Activated CD8-positive, alpha-beta T cell treated with anti-CD3 and anti-CD28 coated beads, Interleukin-2, amount 10 ng/mL, durations not matched to agents 7 days and 5 days (primary cell): ENCODE measurements around the gene SLC26A9. TPM values are rescaled to one million over a fixed set of nuclear protein-coding genes. Genes with fewer than 3 reads are reported as not detected.

Experiments
- ATAC-seq: fragments of 150-1000 bp; cut with Tn5 transposase; one replicate; pipeline ENCODE4 v1.10.0; 2021; ENCODE audit warnings: moderate library complexity
- CTCF ChIA-PET: fragments of 350-600 bp; sonication (Branson Sonifier 250); formaldehyde crosslinking; loops from one replicate; lab custom pipeline; 2021; ENCODE audit warnings: antibody characterized with exemption; lab: Charles Lee
- POLR2A ChIA-PET: fragments of 350-600 bp; sonication (Branson Sonifier 250); formaldehyde crosslinking; loops from one replicate; lab custom pipeline; 2021; ENCODE audit warnings: antibody characterized with exemption; lab: Charles Lee
- DNase-seq: peaks from one replicate; pipeline ENCODE4 v3.0.0-alpha.2; 2020
- H3K27ac Mint-ChIP-seq: one replicate; pipeline ENCODE4 v1.8.0; 2021; ENCODE audit warnings: mild to moderate bottlenecking, mixed read lengths
- H3K27me3 Mint-ChIP-seq: one replicate; pipeline ENCODE4 v1.8.0; 2021; ENCODE audit warnings: low read depth, mixed read lengths
- H3K36me3 Mint-ChIP-seq: one replicate; pipeline ENCODE4 v1.8.0; 2021; ENCODE audit warnings: low read depth, mixed read lengths
- H3K4me1 Mint-ChIP-seq: one replicate; pipeline ENCODE4 v1.8.0; 2021; ENCODE audit warnings: low read depth, mixed read lengths
- H3K4me3 Mint-ChIP-seq: one replicate; pipeline ENCODE4 v1.8.0; 2021; ENCODE audit warnings: mild to moderate bottlenecking, mixed read lengths
- H3K9me3 Mint-ChIP-seq: one replicate; pipeline ENCODE4 v1.8.0; 2022; ENCODE audit warnings: mixed read lengths; ENCODE audit not compliant: insufficient read depth
- total RNA-seq, 2 experiments: library from RNA; stranded (reverse); gene quantifications; one replicate each; pipeline ENCODE4 v1.2.3, GENCODE V29; 2021

The SLC26A9 gene
- total RNA-seq, 2 experiments from 2014 or later, result not detected

DNA sequence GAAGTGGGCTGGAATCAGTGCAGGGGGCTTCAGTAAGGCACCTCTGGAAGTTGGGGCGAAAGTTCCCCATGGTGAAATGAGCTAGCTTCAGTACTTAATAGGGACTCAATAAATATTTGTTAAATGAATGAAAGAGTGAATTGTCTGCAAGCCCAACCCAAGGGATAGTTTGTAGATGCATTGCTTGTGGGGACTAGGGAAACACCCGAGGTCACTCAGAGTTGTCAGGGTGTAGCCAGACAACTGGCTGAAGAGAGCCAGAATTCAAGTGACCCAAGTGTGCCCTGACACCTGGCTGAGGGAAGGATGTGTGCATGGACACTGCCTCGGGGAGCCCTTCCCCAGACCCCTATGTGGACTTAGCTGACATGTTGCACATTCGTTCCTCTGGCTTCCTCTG lies 1.3 kb upstream of the SLC26A9 start:
- POLR2A ChIA-PET, result no interaction called here
- ATAC-seq, result no peak
- H3K9me3 Mint-ChIP-seq, result no peaks in the 10 kb centered on the region
- H3K4me1 Mint-ChIP-seq, result no peaks in the 10 kb centered on the region
- H3K36me3 Mint-ChIP-seq, result no peaks in the 10 kb centered on the region
- no peak overlapping the region for H3K4me3 Mint-ChIP-seq
- DNase-seq, result no peak
- H3K27ac Mint-ChIP-seq, result no peak overlapping the region
- H3K27me3 Mint-ChIP-seq, result peaks cover 19% of the 10 kb centered on the region
- CTCF ChIA-PET, result interaction anchor here (2.2 kb wide), 1 partner anchor 33 kb away, joined by 11 read pairs; no protein-coding TSS in a partner anchor

DNA sequence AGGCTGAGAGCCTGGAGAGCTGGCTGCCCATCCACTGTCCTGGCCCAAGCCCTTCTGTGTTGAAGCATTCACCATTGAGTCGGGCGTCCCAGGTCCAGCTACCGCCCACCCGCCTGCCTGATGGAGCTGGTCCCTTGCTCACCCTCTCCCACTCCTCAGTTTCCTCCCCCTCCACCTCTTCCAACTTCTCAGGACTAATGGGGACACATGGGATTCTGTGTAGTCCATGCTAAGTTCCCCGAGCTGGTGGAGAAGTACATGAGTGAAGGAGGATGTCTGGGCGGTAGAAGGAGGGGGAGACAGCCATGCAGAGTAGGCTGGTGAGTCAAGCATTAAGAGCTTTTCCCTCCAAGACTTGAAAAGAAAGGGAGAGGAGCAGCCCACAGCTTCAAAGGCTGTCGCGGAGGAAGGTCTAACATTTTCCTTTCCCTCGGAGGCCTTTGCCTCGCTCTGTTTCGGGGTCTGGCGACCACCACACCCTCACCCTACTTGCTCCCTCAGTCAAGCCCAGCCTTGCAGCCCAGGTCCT lies 561 bp downstream of the SLC26A9 start:
- Mint-ChIP-seq H3K9me3 (no peaks in the 10 kb centered on the region), H3K36me3 (no peaks in the 10 kb centered on the region), H3K4me3 (no peak overlapping the region), H3K4me1 (no peaks in the 10 kb centered on the region), H3K27me3 (peaks cover 28% of the 10 kb centered on the region), H3K27ac (no peak overlapping the region)
- ATAC-seq, result no peak
- ChIA-PET POLR2A (no interaction called here), CTCF (interaction anchor here (1.0 kb wide), 1 partner anchor 151 kb away, joined by 3 read pairs; no protein-coding TSS in a partner anchor)
- DNase-seq, result no peak

DNA sequence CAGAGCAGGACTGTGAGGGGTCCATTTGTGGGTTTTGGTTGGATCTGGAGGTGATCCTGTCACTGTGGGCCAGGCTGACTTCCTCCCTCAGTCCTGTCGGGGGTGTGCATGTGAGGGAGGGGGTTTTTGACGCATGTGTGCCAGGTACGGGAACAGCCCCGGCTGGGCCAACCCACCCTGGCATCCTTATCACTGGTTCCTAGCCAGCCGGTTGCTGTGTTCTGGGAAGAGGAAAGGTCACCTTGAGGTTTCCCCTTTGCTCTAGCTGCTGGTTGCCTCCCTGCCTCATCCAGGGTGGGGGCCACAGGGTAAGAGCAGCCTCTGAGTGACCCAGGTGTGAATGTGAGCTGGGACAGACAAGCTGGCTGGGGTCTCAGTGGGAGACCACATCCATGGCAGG lies 2.5 kb downstream of the SLC26A9 start:
- Mint-ChIP-seq H3K36me3 (no peaks in the 10 kb centered on the region), H3K27me3 (peaks cover 26% of the 10 kb centered on the region), H3K9me3 (no peaks in the 10 kb centered on the region), H3K4me1 (no peaks in the 10 kb centered on the region), H3K4me3 (no peak overlapping the region), H3K27ac (no peak overlapping the region)
- ATAC-seq, result no peak
- POLR2A ChIA-PET, result no interaction called here
- no peak for DNase-seq
- CTCF ChIA-PET, result no interaction called here

DNA sequence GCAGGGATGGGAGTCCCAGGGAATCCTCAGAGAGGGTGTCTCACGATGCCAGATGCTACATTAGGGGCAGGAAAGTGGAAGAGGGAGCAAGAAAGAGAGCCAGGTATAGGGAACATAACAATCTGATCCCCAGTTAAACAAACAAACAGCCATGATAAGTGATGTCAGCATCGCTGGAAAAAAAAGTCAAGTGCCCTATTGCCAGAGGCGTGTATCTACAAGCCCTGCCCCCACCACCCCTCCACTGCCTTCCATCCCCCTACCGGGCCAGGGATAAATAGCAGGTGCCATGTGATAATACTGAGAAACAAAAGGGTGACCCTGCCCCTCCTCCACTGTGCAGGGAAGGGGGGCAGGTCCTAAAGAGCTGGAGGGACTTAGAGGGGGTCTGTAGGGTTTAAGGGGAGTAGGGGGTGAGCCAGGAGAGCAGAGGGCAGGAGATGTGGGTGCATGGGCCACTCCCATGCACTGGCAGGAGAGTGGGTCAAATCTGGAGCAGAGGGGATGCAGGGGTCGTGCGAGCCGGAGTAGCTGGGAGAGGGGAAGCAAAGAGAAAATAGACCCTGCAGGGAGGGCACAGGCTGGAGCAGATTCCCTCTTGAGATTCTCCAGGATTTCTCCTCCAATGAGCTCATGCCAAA lies 3.4 kb downstream of the SLC26A9 start:
- ATAC-seq (no peak), DNase-seq (no peak)
- CTCF ChIA-PET, result no interaction called here
- POLR2A ChIA-PET, result no interaction called here
- Mint-ChIP-seq H3K9me3 (no peaks in the 10 kb centered on the region), H3K4me3 (no peak overlapping the region), H3K4me1 (no peaks in the 10 kb centered on the region), H3K27ac (no peak overlapping the region), H3K36me3 (no peaks in the 10 kb centered on the region), H3K27me3 (peaks cover 24% of the 10 kb centered on the region)

DNA sequence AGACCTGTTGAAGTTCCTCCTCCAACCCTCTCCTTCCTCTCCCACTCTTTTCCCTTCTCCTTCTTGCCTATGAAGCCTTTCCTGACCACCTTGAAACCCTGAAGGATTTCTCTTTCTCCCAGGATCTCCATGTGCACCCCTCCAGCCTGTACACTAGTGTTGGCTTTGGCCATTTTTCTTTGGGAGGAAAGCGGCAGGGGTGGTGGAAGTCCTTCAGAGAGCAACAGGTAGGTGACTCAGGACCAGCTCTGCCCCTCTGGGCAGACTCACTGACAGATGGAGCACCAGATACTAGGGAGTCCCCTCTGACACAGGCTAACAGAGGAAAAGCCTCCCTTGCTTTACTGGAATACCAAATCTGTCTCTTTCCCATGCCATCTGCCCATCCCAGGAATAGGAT lies 4.6 kb downstream of the SLC26A9 start:
- Mint-ChIP-seq H3K9me3 (no peaks in the 10 kb centered on the region), H3K4me1 (no peaks in the 10 kb centered on the region), H3K27ac (no peak overlapping the region), H3K36me3 (no peaks in the 10 kb centered on the region), H3K27me3 (peaks cover 20% of the 10 kb centered on the region), H3K4me3 (no peak overlapping the region)
- DNase-seq (no peak), ATAC-seq (no peak)
- CTCF ChIA-PET, result no interaction called here
- POLR2A ChIA-PET, result no interaction called here

DNA sequence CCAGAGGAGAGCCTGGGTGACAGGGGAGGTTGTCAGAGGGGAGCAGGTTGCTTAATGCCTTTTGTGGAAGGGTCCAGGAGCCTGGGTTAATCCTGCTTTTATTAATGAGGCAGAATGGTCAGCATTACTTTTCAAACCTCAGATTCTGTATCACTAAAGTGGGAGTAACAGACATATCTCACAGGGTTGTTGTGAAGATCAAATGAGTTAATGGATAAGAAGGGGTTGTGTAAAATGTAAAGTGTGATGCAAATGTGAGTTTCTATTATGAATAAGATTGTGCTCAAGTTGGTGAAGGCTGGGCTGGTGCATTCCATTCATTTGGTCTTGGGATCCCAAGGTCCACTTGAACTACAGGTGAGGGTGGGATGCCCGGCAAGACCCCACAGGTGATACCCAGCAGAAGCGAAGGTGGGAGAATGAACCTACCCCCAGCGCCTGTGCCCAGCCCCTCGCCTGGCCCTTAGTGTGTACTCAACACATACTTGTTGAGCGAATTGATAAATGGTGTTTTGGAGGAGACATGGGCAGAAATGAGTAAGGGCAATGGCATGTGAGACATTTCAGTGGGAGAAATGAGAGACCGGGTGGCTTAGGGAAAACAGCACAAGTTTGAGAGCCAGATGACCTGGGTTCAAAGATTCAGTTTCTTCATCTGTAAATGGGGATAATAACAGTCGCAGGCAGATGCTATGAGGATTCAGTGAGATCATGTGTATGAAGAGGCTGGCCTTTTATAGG lies 6.2 kb downstream of the SLC26A9 start:
- no peaks in the 10 kb centered on the region for H3K4me1 Mint-ChIP-seq

DNA sequence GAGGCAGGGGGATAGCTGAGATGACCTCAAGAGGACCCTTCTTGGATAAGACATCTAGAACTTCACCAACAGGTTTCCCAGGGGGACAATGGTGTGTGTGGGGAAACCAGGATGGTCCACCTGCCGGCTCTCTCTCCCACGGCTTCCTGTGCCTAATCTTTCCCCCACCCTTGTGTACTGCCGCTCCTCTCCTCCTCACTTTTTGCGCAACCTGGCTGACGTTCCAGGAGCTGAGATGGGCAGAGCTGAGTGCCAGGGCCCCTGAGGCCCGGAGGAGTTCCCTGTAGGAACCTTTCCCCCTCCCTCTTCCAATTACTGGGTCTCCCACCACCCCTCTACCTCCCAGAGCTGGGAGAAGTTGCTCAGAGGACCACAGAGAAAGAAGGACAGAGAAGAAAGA lies 6.9 kb downstream of the SLC26A9 start:
- ATAC-seq (no peak), DNase-seq (no peak)
- CTCF ChIA-PET, result no interaction called here
- Mint-ChIP-seq H3K27ac (no peak overlapping the region), H3K27me3 (peaks cover 21% of the 10 kb centered on the region), H3K9me3 (no peaks in the 10 kb centered on the region), H3K4me3 (no peak overlapping the region), H3K4me1 (no peaks in the 10 kb centered on the region), H3K36me3 (no peaks in the 10 kb centered on the region)
- POLR2A ChIA-PET, result no interaction called here

More for the DNA sequence above, 6.2 kb downstream of the SLC26A9 start:
- ATAC-seq, result no peak
- Mint-ChIP-seq H3K4me3 (no peak overlapping the region), H3K27me3 (peaks cover 21% of the 10 kb centered on the region), H3K9me3 (no peaks in the 10 kb centered on the region), H3K27ac (no peak overlapping the region), H3K36me3 (no peaks in the 10 kb centered on the region)
- POLR2A ChIA-PET, result no interaction called here
- no peak for DNase-seq
- CTCF ChIA-PET, result no interaction called here

DNA sequence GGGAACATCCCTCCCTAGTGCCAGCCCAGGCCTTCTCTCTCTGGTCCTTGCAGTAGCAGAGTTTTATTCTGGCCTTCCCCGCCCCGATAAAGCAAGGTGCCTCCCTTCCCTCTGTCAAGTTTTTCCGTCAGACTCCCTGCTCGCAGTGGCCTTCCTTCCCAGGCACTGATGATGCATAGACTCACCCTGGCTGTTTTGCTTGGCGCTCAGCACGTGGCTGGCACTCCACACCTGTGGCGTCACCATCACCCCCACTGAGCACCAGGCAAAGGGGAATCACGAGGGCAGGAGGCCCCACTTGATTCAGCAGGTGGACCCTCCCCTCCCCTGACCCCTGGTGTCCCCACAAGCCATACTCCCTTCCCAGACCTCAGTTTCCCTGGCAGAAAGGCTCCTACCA lies 7.4 kb downstream of the SLC26A9 start:
- CTCF ChIA-PET, result no interaction called here

DNA sequence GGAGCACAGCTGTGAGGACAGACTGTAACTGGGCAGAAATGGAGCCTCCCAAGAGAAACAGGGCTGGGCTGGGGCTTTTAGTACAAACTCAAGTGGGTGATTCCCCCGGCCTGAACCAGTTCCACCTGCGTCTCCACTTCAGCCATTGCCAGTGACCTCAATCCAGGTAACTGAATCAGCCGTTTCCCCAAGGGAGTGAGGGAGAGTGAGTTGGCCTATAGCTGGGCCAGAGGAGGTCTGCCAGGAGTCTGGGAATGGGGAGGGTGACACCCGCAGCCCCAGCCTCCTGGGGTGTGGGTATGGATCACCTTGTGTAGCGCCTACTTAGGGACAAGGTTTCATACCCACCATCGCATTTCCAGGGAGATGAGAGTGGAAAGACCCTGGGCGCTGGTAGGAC lies 8.5 kb downstream of the SLC26A9 start:
- peaks cover 18% of the 10 kb centered on the region for H3K27me3 Mint-ChIP-seq
- no peak for DNase-seq
- no peaks in the 10 kb centered on the region for H3K9me3 Mint-ChIP-seq
- no peak for ATAC-seq
- ChIA-PET CTCF (interaction anchor here (0.7 kb wide), 1 partner anchor 43 kb away, joined by 4 read pairs; no protein-coding TSS in a partner anchor), POLR2A (no interaction called here)
- no peak overlapping the region for H3K27ac Mint-ChIP-seq
- H3K4me1 Mint-ChIP-seq, result no peaks in the 10 kb centered on the region
- H3K4me3 Mint-ChIP-seq, result no peak overlapping the region
- no peaks in the 10 kb centered on the region for H3K36me3 Mint-ChIP-seq

More for the DNA sequence above, 7.4 kb downstream of the SLC26A9 start:
- peaks cover 21% of the 10 kb centered on the region for H3K27me3 Mint-ChIP-seq
- DNase-seq, result no peak
- ATAC-seq, result no peak
- H3K27ac Mint-ChIP-seq, result no peak overlapping the region
- no peaks in the 10 kb centered on the region for H3K36me3 Mint-ChIP-seq
- H3K4me3 Mint-ChIP-seq, result no peak overlapping the region
- no peaks in the 10 kb centered on the region for H3K4me1 Mint-ChIP-seq
- H3K9me3 Mint-ChIP-seq, result no peaks in the 10 kb centered on the region
- POLR2A ChIA-PET, result no interaction called here

DNA sequence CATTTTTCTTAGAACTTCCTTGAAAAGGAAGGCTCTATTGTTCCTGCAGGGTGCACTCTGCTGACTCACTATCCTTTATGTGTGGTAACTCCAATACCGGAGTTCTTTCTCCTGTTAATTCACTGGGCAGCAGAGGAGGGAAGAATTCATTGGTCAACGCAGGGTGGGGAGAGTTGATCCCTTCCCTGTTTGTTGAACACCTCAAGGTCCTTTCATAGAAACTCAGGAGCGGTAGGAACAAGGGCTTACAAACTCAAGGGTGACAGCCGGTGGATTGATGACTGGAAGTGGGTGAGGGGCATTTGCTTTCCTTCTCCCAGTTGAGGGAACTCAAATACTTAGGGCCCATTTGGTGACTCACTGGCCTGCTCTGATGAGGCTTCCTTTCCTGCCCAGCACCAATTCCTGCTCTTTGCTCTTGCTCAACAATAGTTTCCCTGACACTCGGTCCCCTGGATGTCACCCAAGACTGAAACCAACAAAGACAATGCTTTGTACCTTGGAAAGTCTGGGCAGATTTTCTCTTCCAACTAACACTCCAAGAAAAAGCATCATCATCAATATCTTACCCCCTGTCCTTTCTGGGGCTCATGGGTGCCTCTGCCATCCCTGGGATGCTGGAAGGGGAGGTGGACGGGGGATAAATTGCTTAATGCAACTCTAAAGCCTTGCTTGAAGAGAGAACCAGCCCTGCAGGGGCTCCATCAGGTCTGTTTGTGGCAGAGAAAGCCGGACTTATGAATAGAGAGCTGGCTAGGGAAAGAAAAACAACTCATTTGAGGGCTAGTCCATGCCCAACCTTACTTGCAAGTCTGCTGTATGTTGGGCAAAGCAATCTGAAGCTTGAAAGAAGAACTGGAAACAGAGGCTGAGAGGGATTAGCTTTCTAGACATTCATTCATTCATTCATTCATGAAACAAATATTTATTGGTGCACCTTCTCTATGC lies 9.3 kb downstream of the SLC26A9 start:
- ChIA-PET POLR2A (no interaction called here), CTCF (interaction anchor here (0.7 to 1.7 kb wide), 1 partner anchor 43 kb away, joined by 4 to 8 read pairs; no protein-coding TSS in a partner anchor)
- Mint-ChIP-seq H3K4me3 (no peak overlapping the region), H3K4me1 (no peaks in the 10 kb centered on the region), H3K36me3 (no peaks in the 10 kb centered on the region), H3K27me3 (peaks cover 13% of the 10 kb centered on the region), H3K9me3 (no peaks in the 10 kb centered on the region), H3K27ac (no peak overlapping the region)
- no peak for DNase-seq
- no peak for ATAC-seq

DNA sequence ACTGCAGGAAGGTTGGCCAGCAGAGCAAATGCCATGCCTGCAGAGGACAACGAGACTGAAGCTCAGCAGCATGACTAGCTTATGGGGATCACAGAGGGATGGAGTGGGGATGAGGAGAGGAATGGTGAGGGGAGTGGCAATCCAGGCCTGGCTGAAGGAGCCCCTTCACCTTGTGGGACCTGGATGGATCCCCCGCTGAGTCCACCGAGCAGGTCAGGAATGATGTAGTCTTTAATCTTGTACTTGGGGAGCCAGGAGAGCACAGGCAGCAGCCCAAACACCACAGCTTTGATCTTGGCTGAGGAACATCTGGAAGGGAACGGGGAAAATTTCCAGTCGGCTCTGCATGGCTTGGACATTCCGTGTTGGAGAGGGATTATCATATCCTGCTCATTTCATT lies 10.5 kb downstream of the SLC26A9 start:
- Mint-ChIP-seq H3K27ac (no peak overlapping the region), H3K4me3 (no peak overlapping the region), H3K36me3 (no peaks in the 10 kb centered on the region), H3K4me1 (no peaks in the 10 kb centered on the region), H3K27me3 (peaks cover 6% of the 10 kb centered on the region), H3K9me3 (no peaks in the 10 kb centered on the region)
- CTCF ChIA-PET, result interaction anchor here (1.3 to 1.7 kb wide), 2 partner anchors 15 to 45 kb away, joined by 6 to 8 read pairs; no protein-coding TSS in a partner anchor
- ATAC-seq (no peak), DNase-seq (no peak)
- POLR2A ChIA-PET, result no interaction called here
